GM19463 (cell line): ENCODE measurements around the gene CCDC146.
"Not testable (repeated sequence)": the region's sequence is repeated elsewhere in the genome, so short reads cannot be mapped to it uniquely, and the experiment has no call there.

Source experiments
- ATAC-seq: cut with Tn5 transposase; IDR thresholded peaks from one replicate; pipeline ENCODE4 v1.9.1; 2021; ENCODE audit warnings: mild to moderate bottlenecking, moderate library complexity; ENCODE audit not compliant: unreplicated experiment

Gene CCDC146

GRCh38 chr7:77327067-77327931, 204.9 kb downstream of the CCDC146 start:
- no peak for ATAC-seq

- ATAC-seq: no peak
Observed at GRCh38 chr7:77327932-77328628, 205.7 kb downstream of the CCDC146 start.

GRCh38 chr7:77328669-77329068, 206.3 kb downstream of the CCDC146 start:
- no peak for ATAC-seq

- peak; percentile 30 for ATAC-seq
Observed at GRCh38 chr7:77329466-77330168, 207.2 kb downstream of the CCDC146 start.

- peak; percentile 60 for ATAC-seq
Observed at GRCh38 chr7:77330169-77330882, 207.9 kb downstream of the CCDC146 start.

GRCh38 chr7:77331938-77332695, 209.7 kb downstream of the CCDC146 start:
- ATAC-seq: peak; percentile 64

GRCh38 chr7:77334039-77334438, 211.6 kb downstream of the CCDC146 start:
- not testable (repeated sequence) for ATAC-seq

- no peak for ATAC-seq
Observed at GRCh38 chr7:77335581-77335980, 213.2 kb downstream of the CCDC146 start.

GRCh38 chr7:77337456-77337990, 215.1 kb downstream of the CCDC146 start:
- ATAC-seq: no peak

GRCh38 chr7:77338260-77338659, 215.8 kb downstream of the CCDC146 start:
- ATAC-seq: no peak

- no peak for ATAC-seq
Observed at GRCh38 chr7:77338883-77339629, 216.6 kb downstream of the CCDC146 start.

GRCh38 chr7:77339726-77340125, 217.3 kb downstream of the CCDC146 start:
- ATAC-seq: no peak
